ENCODE measurements around the gene HIVEP3.

DNA sequence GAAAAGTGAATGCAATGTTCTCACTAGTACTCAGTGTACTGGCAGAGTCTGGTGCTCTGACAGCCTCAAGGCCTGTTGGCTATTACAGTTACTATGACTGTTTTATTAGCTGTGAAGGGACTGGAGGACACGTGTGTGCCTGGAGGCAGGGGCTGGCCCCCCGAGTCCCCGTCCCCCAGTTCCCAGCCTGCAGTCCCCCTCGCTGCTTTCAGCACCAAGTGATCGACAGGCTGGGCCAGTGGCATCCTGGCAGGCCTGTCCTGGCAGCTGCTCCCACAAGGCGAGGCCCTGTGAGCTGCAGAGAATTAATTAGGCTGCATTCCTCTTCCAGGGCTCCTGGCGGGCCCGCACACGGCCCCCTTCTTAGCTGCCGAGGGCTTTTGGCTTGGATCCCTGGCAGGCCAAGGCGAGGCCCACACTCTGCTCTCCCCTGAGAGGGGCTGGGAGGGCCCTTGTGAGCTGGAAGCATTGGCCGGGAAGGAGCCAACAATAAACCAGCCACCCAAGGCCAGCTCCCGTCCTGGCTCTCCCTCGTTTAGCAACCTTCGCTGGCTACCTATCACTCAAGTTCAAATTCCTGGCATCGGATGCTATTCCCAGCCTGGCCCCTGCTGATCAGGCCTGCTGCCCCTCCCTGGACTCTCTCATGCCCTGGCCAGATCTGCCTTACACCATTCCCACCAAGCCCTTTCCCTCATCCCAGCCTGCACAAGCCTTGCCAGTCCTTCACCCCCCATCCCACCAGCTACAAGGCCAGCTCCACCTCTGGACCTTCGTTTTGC is 444.0 kb downstream of the HIVEP3 start:
- TF ChIP-seq, protein P1, sequence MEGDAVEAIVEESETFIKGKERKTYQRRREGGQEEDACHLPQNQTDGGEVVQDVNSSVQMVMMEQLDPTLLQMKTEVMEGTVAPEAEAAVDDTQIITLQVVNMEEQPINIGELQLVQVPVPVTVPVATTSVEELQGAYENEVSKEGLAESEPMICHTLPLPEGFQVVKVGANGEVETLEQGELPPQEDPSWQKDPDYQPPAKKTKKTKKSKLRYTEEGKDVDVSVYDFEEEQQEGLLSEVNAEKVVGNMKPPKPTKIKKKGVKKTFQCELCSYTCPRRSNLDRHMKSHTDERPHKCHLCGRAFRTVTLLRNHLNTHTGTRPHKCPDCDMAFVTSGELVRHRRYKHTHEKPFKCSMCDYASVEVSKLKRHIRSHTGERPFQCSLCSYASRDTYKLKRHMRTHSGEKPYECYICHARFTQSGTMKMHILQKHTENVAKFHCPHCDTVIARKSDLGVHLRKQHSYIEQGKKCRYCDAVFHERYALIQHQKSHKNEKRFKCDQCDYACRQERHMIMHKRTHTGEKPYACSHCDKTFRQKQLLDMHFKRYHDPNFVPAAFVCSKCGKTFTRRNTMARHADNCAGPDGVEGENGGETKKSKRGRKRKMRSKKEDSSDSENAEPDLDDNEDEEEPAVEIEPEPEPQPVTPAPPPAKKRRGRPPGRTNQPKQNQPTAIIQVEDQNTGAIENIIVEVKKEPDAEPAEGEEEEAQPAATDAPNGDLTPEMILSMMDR (IDR thresholded peaks at IDR 0.05), result no peak
- TF ChIP-seq POLR2A (IDR thresholded peaks at IDR 0.05), result no peak

All from right lobe of liver (tissue), 4 donors.